GM23248 (cell line): Measurements from ENCODE around the gene CLSTN2. TPM values are rescaled to one million over a fixed set of nuclear protein-coding genes. Genes with fewer than 3 reads are reported as not detected.

Experiments used
- DNase-seq: peaks from one replicate; pipeline ENCODE4 v3.0.0-alpha.2; 2015
- H2AFZ ChIP-seq: fragments of 200-600 bp; sonication (generic); 2 replicates; pipeline ENCODE4 v1.6.1; 2016; ENCODE audit warnings: antibody characterized with exemption
- H3F3A ChIP-seq: fragments of 200-600 bp; sonication (generic); 2 replicates; pipeline ENCODE4 v1.6.1; 2016; ENCODE audit warnings: mild to moderate bottlenecking, antibody characterized with exemption, mixed run types; ENCODE audit not compliant: insufficient read depth
- H3K27ac ChIP-seq: fragments of 200-600 bp; sonication (generic); 2 replicates; pipeline ENCODE4 v1.5.1; 2016; ENCODE audit warnings: mild to moderate bottlenecking
- H3K27me3 ChIP-seq: fragments of 200-600 bp; sonication (generic); replicated peaks from 2 replicates; pipeline ENCODE4 v1.6.1; 2016; ENCODE audit warnings: mild to moderate bottlenecking; ENCODE audit not compliant: insufficient read depth
- H3K36me3 ChIP-seq: fragments of 200-600 bp; sonication (generic); 2 replicates; pipeline ENCODE4 v1.6.1; 2016; ENCODE audit warnings: low read depth, mild to moderate bottlenecking
- H3K4me1 ChIP-seq: fragments of 200-600 bp; sonication (generic); 2 replicates; pipeline ENCODE4 v1.6.1; 2016; ENCODE audit warnings: mild to moderate bottlenecking; ENCODE audit not compliant: insufficient read depth
- H3K4me2 ChIP-seq: fragments of 200-600 bp; sonication (generic); one replicate; pipeline ENCODE4 v1.6.1; 2016; ENCODE audit warnings: mild to moderate bottlenecking; ENCODE audit not compliant: unreplicated experiment
- H3K4me3 ChIP-seq: fragments of 200-600 bp; sonication (generic); 2 replicates; pipeline ENCODE4 v1.5.1; 2016; ENCODE audit warnings: mild to moderate bottlenecking
- H3K79me2 ChIP-seq: fragments of 200-600 bp; sonication (generic); 2 replicates; pipeline ENCODE4 v1.6.1; 2016; ENCODE audit warnings: mild to moderate bottlenecking; ENCODE audit not compliant: insufficient read depth
- H3K9ac ChIP-seq: fragments of 200-600 bp; sonication (generic); 2 replicates; pipeline ENCODE4 v1.6.1; 2016; ENCODE audit warnings: mild to moderate bottlenecking
- H3K9me2 ChIP-seq: fragments of 200-600 bp; sonication (generic); 2 replicates; pipeline ENCODE4 v1.6.1; 2016; ENCODE audit warnings: mixed run types, mild to moderate bottlenecking, moderate library complexity; ENCODE audit not compliant: insufficient read depth
- H3K9me3 ChIP-seq: fragments of 200-600 bp; sonication (generic); one replicate; pipeline ENCODE4 v1.6.1; 2017; ENCODE audit warnings: low read depth
- H4K20me1 ChIP-seq: fragments of 200-600 bp; sonication (generic); 2 replicates; pipeline ENCODE4 v1.6.0; 2016; ENCODE audit not compliant: insufficient read depth
- EZH2 ChIP-seq: fragments of 200-600 bp; sonication (generic); IDR thresholded peaks from 2 replicates; pipeline ENCODE4 v1.6.1; 2018; ENCODE audit warnings: antibody characterized with exemption, mild to moderate bottlenecking; ENCODE audit not compliant: insufficient read depth, poor library complexity, severe bottlenecking
- EZH2phosphoT487 ChIP-seq: fragments of 200-600 bp; sonication (generic); IDR thresholded peaks from 2 replicates; pipeline ENCODE4 v1.6.1; 2018; ENCODE audit warnings: antibody characterized with exemption, moderate library complexity, mild to moderate bottlenecking, low read depth; ENCODE audit not compliant: insufficient read depth
- WGBS, 2 experiments: methylation state at CpG; one replicate each; pipeline ENCODE4 v1.1.6; 2015 to 2017; ENCODE audit warnings: low lambda C conversion rate in 2 of 2, low coverage in 1 of 2; ENCODE audit errors: missing lambda C conversion rate in 2 of 2; 5-methylcytosine and 5-hydroxymethylcytosine counted together
- in situ Hi-C: fragments of 300-500 bp; cut with MboI; formaldehyde crosslinking; loops from 2 replicates; pipeline ENCODE4 v1.15.0; 2020
- polyA plus RNA-seq: library from polyadenylated mRNA; unstranded; fragments of >200 nt; fragmentation: Nextera tagmentation; extraction: Ambion mirVana; gene quantifications from 2 replicates; pipeline ENCODE4 v1.2.1, GENCODE V29; 2016
- total RNA-seq: library from RNA; depleted of rRNA; stranded (reverse); fragments of >200 nt; shearing (Covaris generic); gene quantifications from 2 replicates; pipeline ENCODE4 v1.2.3, GENCODE V29; 2014

Gene CLSTN2
- total and polyA plus RNA-seq, 2 experiments from 2014 or later = not detected

DNA sequence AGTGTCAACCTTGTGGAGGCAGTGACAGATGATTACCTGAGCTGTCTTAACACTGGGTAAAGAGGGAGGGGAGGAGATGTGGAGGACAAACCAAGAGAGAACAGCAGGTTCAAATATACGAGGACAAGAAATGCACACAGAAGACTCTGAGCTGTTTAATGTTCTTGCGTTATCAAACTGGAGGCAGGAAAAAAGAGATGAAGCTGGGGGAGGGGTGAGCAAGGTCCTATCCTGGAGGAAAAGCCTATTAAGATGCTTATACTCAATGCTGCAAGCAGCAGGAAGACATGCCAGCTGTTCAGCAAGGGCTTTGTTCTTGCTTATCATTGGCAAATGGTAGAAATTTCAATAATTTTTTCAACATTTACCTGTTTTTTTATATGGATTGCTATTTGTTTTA is 397.1 kb downstream of the CLSTN2 start:
- no peaks in the 10 kb centered on the region for H4K20me1 ChIP-seq
- no peak overlapping the region for H3K4me2 ChIP-seq
- in situ Hi-C loops = no loop called here
- H3K27ac ChIP-seq = no peak overlapping the region
- H3K4me1 ChIP-seq = no peaks in the 10 kb centered on the region
- WGBS, 2 experiments = 4 to 6% methylated on average over 2 of the region's 2 CpGs
- no peaks in the 10 kb centered on the region for H3K9me2 ChIP-seq
- peaks cover 35% of the 10 kb centered on the region; the same call in 1 of the 2 replicates for H3K27me3 ChIP-seq
- no peaks in the 10 kb centered on the region for H3K36me3 ChIP-seq
- no peak overlapping the region for H3K4me3 ChIP-seq
- DNase-seq = no peak
- no peaks in the 10 kb centered on the region for H3F3A ChIP-seq
- H3K79me2 ChIP-seq = no peaks in the 10 kb centered on the region
- TF ChIP-seq EZH2 (no peak), EZH2phosphoT487 (no peak)
- H3K9me3 ChIP-seq = no peaks in the 10 kb centered on the region
- no peak overlapping the region for H3K9ac ChIP-seq
- H2AFZ ChIP-seq = no peak overlapping the region

DNA sequence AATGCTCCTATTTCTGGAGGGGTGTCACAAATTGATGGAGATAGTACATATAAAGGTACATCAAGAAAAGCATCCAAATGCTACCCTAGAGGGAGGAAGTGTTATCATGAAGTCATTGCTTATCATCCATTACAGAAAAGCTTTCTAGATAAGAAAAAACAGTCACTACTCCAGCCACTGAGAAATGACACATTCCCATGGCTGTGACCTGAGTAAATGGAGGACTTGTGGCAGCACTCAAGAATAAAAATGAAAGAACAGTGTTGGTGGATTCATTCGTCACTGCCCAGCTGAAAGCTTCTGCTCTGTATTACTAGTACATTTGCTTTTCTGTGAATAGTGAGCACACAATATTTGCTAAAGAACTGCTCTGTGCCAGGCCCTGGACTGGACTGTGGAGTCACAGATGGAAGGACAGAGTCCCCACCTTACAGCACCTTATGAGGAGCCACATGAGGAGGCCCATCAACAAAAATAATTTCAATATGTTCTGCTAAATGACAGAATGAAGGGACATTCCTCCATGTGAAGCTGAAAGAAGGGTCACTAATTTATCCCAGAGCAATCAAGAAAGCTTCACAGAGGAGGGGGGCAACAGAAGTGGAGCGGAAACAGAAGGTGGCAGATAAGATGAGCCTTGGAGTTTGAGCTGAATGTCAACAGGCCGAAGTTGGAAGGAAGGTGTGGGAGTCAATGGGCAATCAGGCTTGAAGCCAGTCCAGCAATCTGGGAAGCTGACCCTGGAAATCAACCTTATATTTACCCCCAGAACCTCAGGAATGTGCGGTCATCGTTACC is 399.3 kb downstream of the CLSTN2 start:
- in situ Hi-C loops = no loop called here
- no peak for TF ChIP-seq EZH2
- no peak for TF ChIP-seq EZH2phosphoT487

GRCh38 chr3:140336465-140336864 is 401.5 kb downstream of the CLSTN2 start:
- H3K27ac ChIP-seq = no peak overlapping the region
- in situ Hi-C loops = no loop called here
- no peak overlapping the region for H3K4me3 ChIP-seq

More for the DNA sequence above, 399.3 kb downstream of the CLSTN2 start:
- H3K36me3 ChIP-seq = no peaks in the 10 kb centered on the region
- H3K4me3 ChIP-seq = no peak overlapping the region
- DNase-seq = no peak
- H3K9ac ChIP-seq = no peak overlapping the region
- H3F3A ChIP-seq = no peaks in the 10 kb centered on the region
- H2AFZ ChIP-seq = no peak overlapping the region
- no peaks in the 10 kb centered on the region for H3K4me1 ChIP-seq
- no peaks in the 10 kb centered on the region for H3K9me2 ChIP-seq
- H3K27ac ChIP-seq = no peak overlapping the region
- H4K20me1 ChIP-seq = no peaks in the 10 kb centered on the region
- H3K27me3 ChIP-seq = peaks cover 28% of the 10 kb centered on the region; the same call in 1 of the 2 replicates
- no peak overlapping the region for H3K4me2 ChIP-seq
- 44 to 57% methylated on average over 5 of the region's 5 CpGs for WGBS, 2 experiments
- no peaks in the 10 kb centered on the region for H3K9me3 ChIP-seq
- H3K79me2 ChIP-seq = no peaks in the 10 kb centered on the region

GRCh38 chr3:140338916-140339315 is 403.9 kb downstream of the CLSTN2 start:
- H3K9ac ChIP-seq = no peak overlapping the region
- peaks cover 20% of the 10 kb centered on the region; the same call in 1 of the 2 replicates for H3K27me3 ChIP-seq
- no peaks in the 10 kb centered on the region for H3F3A ChIP-seq
- H3K4me2 ChIP-seq = no peak overlapping the region
- in situ Hi-C loops = no loop called here
- H3K4me3 ChIP-seq = no peak overlapping the region
- WGBS, 2 experiments = 47 to 49% methylated on average over 6 of the region's 6 CpGs
- no peaks in the 10 kb centered on the region for H3K9me3 ChIP-seq
- no peaks in the 10 kb centered on the region for H3K79me2 ChIP-seq
- H2AFZ ChIP-seq = no peak overlapping the region
- no peaks in the 10 kb centered on the region for H4K20me1 ChIP-seq
- H3K36me3 ChIP-seq = no peaks in the 10 kb centered on the region
- H3K27ac ChIP-seq = no peak overlapping the region
- H3K4me1 ChIP-seq = no peaks in the 10 kb centered on the region
- DNase-seq = no peak
- no peaks in the 10 kb centered on the region for H3K9me2 ChIP-seq
- TF ChIP-seq EZH2 (no peak), EZH2phosphoT487 (no peak)

More at GRCh38 chr3:140336465-140336864, 401.5 kb downstream of the CLSTN2 start:
- Histone ChIP-seq H3K36me3 (no peaks in the 10 kb centered on the region), H3K4me1 (no peaks in the 10 kb centered on the region), H3K27me3 (peaks cover 28% of the 10 kb centered on the region; the same call in 1 of the 2 replicates), H4K20me1 (no peaks in the 10 kb centered on the region), H3K9ac (no peak overlapping the region), H3F3A (no peaks in the 10 kb centered on the region), H2AFZ (no peak overlapping the region), H3K4me2 (no peak overlapping the region), H3K79me2 (no peaks in the 10 kb centered on the region), H3K9me3 (no peaks in the 10 kb centered on the region), H3K9me2 (no peaks in the 10 kb centered on the region)
- TF ChIP-seq EZH2phosphoT487 = no peak
- TF ChIP-seq EZH2 = no peak
- no peak for DNase-seq
- 36% methylated on average over 3 of the region's 3 CpGs for WGBS, 2 experiments
